K562 (cell line): Measurements from ENCODE around the gene KRT5. TPM values are rescaled to one million over a fixed set of nuclear protein-coding genes. Genes with fewer than 3 reads are reported as not detected.
A peak's percentile ranks its signal among the peaks of the same experiment; 100 is the strongest.

Source experiments
- ATAC-seq: fragments of 200-7000 bp; cut with Tn5 transposase; 3 replicates; pipeline ENCODE4 v1.9.1; 2020; ENCODE audit warnings: moderate library complexity
- BruUV-seq: library from RNA; stranded (reverse); fragments of 400-500 nt; replicated peaks from 2 replicates; lab custom pipeline; 2021; lab: Mats Ljungman, UMichigan
- CTCF ChIA-PET: fragments of 300-600 bp; formaldehyde crosslinking; extraction: SDS; loops from one replicate; lab custom pipeline; 2021; ENCODE audit warnings: low intra/inter-chr PET ratio; lab: Yijun Ruan, JAX
- POLR2A ChIA-PET: fragments of 300-600, 350-650 bp; sonication (Branson Sonifier 250); formaldehyde crosslinking; extraction: SDS; loops from one replicate; lab custom pipeline; 2021; ENCODE audit warnings: antibody characterized with exemption, inconsistent platforms; lab: Yijun Ruan, JAX
- DNase-seq, 4 experiments: peaks; one replicate each; pipeline versions ENCODE4 v3.0.0 to v3.0.0-alpha.2; 2011 to 2018; ENCODE audit warnings: low spot score in 3 of 4, mixed read lengths in 3 of 4; ENCODE audit errors: extremely low read depth in 1 of 4
- FAIRE-seq: peaks from 2 replicates; lab custom pipeline; 2011; peaks lifted over from hg19 to GRCh38; lab: Jason Lieb, UNC
- H2AFZ ChIP-seq: 2 replicates; pipeline ENCODE4 v1.6.0; 2011; ENCODE audit warnings: low read depth, low read length, control low read depth, inconsistent platforms
- H3K27ac ChIP-seq: fragments of 200-600 bp; 3 replicates; pipeline ENCODE4 v1.8.0; 2011; ENCODE audit warnings: low read depth, mild to moderate bottlenecking, control low read depth, inconsistent platforms, low read length, moderate library complexity, mixed read lengths; ENCODE audit errors: extremely low read depth
- H3K27me3 ChIP-seq, 2 experiments: fragments of 300-600 bp in 1 of 2; 2 replicates in 1 of 2; 3 replicates in 1 of 2; pipeline versions ENCODE4 v1.6.0 to v1.8.0; 2011; ENCODE audit warnings: inconsistent platforms in 2 of 2, low read length in 2 of 2, mild to moderate bottlenecking in 1 of 2, mixed read lengths in 1 of 2, moderate library complexity in 1 of 2; ENCODE audit not compliant: control insufficient read depth in 2 of 2, insufficient read depth in 2 of 2
- H3K36me3 ChIP-seq: fragments of 300-600 bp; 3 replicates; pipeline ENCODE4 v1.8.0; 2011; ENCODE audit warnings: mild to moderate bottlenecking, low read length, inconsistent platforms; ENCODE audit not compliant: control insufficient read depth, insufficient read depth
- H3K4me1 ChIP-seq, 2 experiments: fragments of 200-600 bp in 1 of 2; replicated peaks in 1 of 2; 2 replicates in 1 of 2; 3 replicates in 1 of 2; pipeline versions ENCODE4 v1.5.1 to v1.8.0; 2011; ENCODE audit warnings: inconsistent platforms in 2 of 2, low read length in 2 of 2, mild to moderate bottlenecking in 1 of 2, mixed read lengths in 1 of 2, moderate library complexity in 1 of 2; ENCODE audit not compliant: control insufficient read depth in 2 of 2, insufficient read depth in 2 of 2
- H3K4me2 ChIP-seq: 2 replicates; pipeline ENCODE4 v1.6.1; 2011; ENCODE audit warnings: low read length, control low read depth, inconsistent platforms, mixed read lengths; ENCODE audit not compliant: insufficient read depth
- H3K4me3 ChIP-seq: fragments of 200-600 bp; sonication (generic), shearing (Covaris generic); 2 replicates; pipeline ENCODE4 v1.5.1; 2016; ENCODE audit warnings: control low read depth, inconsistent platforms
- H3K79me2 ChIP-seq: fragments of 200-600 bp; 3 replicates; pipeline ENCODE4 v1.8.0; 2011; ENCODE audit warnings: low read length, inconsistent platforms; ENCODE audit not compliant: control insufficient read depth, insufficient read depth
- H3K9ac ChIP-seq, 2 experiments: 2 replicates each; pipeline versions ENCODE4 v1.6.0 to v1.6.1; 2011; ENCODE audit warnings: low read depth in 2 of 2, low read length in 2 of 2, control low read depth in 1 of 2, inconsistent platforms in 1 of 2, mild to moderate bottlenecking in 1 of 2, mixed read lengths in 1 of 2; ENCODE audit not compliant: insufficient read depth in 1 of 2
- H3K9me1 ChIP-seq: one replicate; pipeline ENCODE4 v1.6.0; 2011; ENCODE audit warnings: inconsistent platforms, mild to moderate bottlenecking, low read length, moderate library complexity; ENCODE audit not compliant: control insufficient read depth, insufficient read depth
- H3K9me3 ChIP-seq: replicated peaks from 2 replicates; pipeline ENCODE4 v1.5.1; 2011; ENCODE audit warnings: low read depth, low read length, inconsistent platforms; ENCODE audit not compliant: control insufficient read depth, insufficient read depth
- H4K20me1 ChIP-seq: replicated peaks from 2 replicates; pipeline ENCODE4 v1.6.1; 2011; ENCODE audit warnings: low read length, inconsistent platforms, mixed read lengths; ENCODE audit not compliant: control insufficient read depth, insufficient read depth
- BACH1 ChIP-seq: fragments of 200-800 bp; sonication (Bioruptor generic); IDR thresholded peaks from 2 replicates; pipeline ENCODE4 v1.6.1; 2016; ENCODE audit warnings: missing genetic modification characterization, missing compliant biosample characterization
- C11orf30 ChIP-seq: fragments of 450-650 bp; IDR thresholded peaks from 2 replicates; pipeline ENCODE4 v1.6.1; 2016; ENCODE audit warnings: low read depth, mild to moderate bottlenecking
- MAFG ChIP-seq: fragments of 450-650 bp; conservative IDR thresholded peaks from 2 replicates; pipeline ENCODE4 v1.6.1; 2016; ENCODE audit warnings: missing genetic modification characterization, missing compliant biosample characterization
- MAZ ChIP-seq, 2 experiments: fragments of 450-650 bp in 1 of 2; sonication (generic) in 1 of 2; formaldehyde crosslinking; IDR thresholded peaks in 1 of 2; conservative IDR thresholded peaks in 1 of 2; 2 replicates each; pipeline versions ENCODE4 v1.4.0 to v1.5.0; 2020; ENCODE audit warnings: mild to moderate bottlenecking in 1 of 2, missing genetic modification reagents in 1 of 2
- MEIS2 ChIP-seq: fragments of 450-650 bp; IDR thresholded peaks from 2 replicates; pipeline ENCODE4 v1.6.1; 2014; ENCODE audit warnings: mild to moderate bottlenecking; ENCODE audit not compliant: partially characterized antibody
- NFATC3 ChIP-seq: fragments of 450-650 bp; IDR thresholded peaks from 2 replicates; pipeline ENCODE4 v1.6.1; 2017; ENCODE audit warnings: mild to moderate bottlenecking
- NFE2L1 ChIP-seq: fragments of 450-650 bp; IDR thresholded peaks from 2 replicates; pipeline ENCODE4 v1.6.1; 2016; ENCODE audit warnings: missing genetic modification characterization, low read depth, mild to moderate bottlenecking, missing compliant biosample characterization, moderate library complexity, borderline replicate concordance
- PTRF ChIP-seq: fragments of 450-650 bp; IDR thresholded peaks from 2 replicates; pipeline ENCODE4 v1.6.1; 2016; ENCODE audit warnings: mild to moderate bottlenecking, missing genetic modification characterization, missing compliant biosample characterization
- ZNF253 ChIP-seq: fragments of 250-450 bp; sonication (Bioruptor Pico); conservative IDR thresholded peaks from 2 replicates; pipeline ENCODE4 v1.6.1; 2021; ENCODE audit warnings: mild to moderate bottlenecking
- ZNF316 ChIP-seq: fragments of 450-650 bp; IDR thresholded peaks from 2 replicates; pipeline ENCODE4 v1.6.1; 2016
- ZNF354B ChIP-seq: fragments of 250-450 bp; sonication (Bioruptor Pico); IDR thresholded peaks from 2 replicates; pipeline ENCODE4 v1.4.0; 2020
- ZNF436 ChIP-seq: fragments of 250-450, 450-650 bp; sonication (Bioruptor Pico); formaldehyde crosslinking; IDR thresholded peaks from 2 replicates; pipeline ENCODE4 v1.7.0; 2020; ENCODE audit warnings: mild to moderate bottlenecking
- ZNF764 ChIP-seq: fragments of 250-450 bp; sonication (Bioruptor Pico); IDR thresholded peaks from 2 replicates; pipeline ENCODE4 v1.4.0; 2020; ENCODE audit warnings: low read depth, mild to moderate bottlenecking, moderate library complexity
- WGBS: fragments of 100-300 bp; shearing (Covaris generic); methylation state at CpG from one replicate; pipeline ENCODE4 v1.1.6; 2016; ENCODE audit warnings: low coverage, mixed read lengths; ENCODE audit not compliant: insufficient coverage; ENCODE audit errors: missing lambda C conversion rate; 5-methylcytosine and 5-hydroxymethylcytosine counted together
- in situ Hi-C: fragments of 300-500 bp; cut with MboI; formaldehyde crosslinking; loops from 4 replicates; pipeline ENCODE4 v1.15.0; 2018; ENCODE audit warnings: inconsistent platforms, mixed read lengths
- intact Hi-C: fragments of 100-400 bp; cut with micrococcal nuclease; formaldehyde crosslinking; loops from 2 replicates; pipeline ENCODE4 v1.14.2; 2022
- polyA plus RNA-seq, 8 experiments: library from polyadenylated mRNA; depleted of rRNA in 4 of 8; stranded (reverse) in 5 of 8; unstranded in 3 of 8; fragments of >200 nt; fragmentation: Nextera tagmentation in 2 of 8; fragmentation: Illumina TruSeq in 1 of 8; extraction: Ambion mirVana in 2 of 8; extraction: Trizol in 1 of 8; gene quantifications; 2 replicates each; pipeline versions ENCODE4 v1.2.1 to v1.2.3, GENCODE V29; 2011 to 2014; ENCODE audit warnings: inconsistent platforms in 1 of 8, missing spikeins in 1 of 8
- total RNA-seq, 7 experiments: library from RNA; depleted of rRNA in 6 of 7; stranded (reverse); fragments of >200 nt in 6 of 7; fragmentation: Illumina TruSeq in 2 of 7; extraction: Trizol in 2 of 7; gene quantifications; 2 replicates each; pipeline versions ENCODE4 v1.2.1 to v1.2.3, GENCODE V29; 2011 to 2021; ENCODE audit warnings: low replicate concordance in 1 of 7
- TF ChIP-seq, protein P1 (sequence below): fragments of 250-450 bp; sonication (Bioruptor Pico); IDR thresholded peaks from 2 replicates; pipeline ENCODE4 v1.6.1; 2021; ENCODE audit warnings: mild to moderate bottlenecking

Gene KRT5
- total and polyA plus RNA-seq, 9 of the 15 experiments (the other 6 are each of a cell fraction or from before 2014, with no cell fraction given), result 0.32 TPM; not detected in 8

DNA sequence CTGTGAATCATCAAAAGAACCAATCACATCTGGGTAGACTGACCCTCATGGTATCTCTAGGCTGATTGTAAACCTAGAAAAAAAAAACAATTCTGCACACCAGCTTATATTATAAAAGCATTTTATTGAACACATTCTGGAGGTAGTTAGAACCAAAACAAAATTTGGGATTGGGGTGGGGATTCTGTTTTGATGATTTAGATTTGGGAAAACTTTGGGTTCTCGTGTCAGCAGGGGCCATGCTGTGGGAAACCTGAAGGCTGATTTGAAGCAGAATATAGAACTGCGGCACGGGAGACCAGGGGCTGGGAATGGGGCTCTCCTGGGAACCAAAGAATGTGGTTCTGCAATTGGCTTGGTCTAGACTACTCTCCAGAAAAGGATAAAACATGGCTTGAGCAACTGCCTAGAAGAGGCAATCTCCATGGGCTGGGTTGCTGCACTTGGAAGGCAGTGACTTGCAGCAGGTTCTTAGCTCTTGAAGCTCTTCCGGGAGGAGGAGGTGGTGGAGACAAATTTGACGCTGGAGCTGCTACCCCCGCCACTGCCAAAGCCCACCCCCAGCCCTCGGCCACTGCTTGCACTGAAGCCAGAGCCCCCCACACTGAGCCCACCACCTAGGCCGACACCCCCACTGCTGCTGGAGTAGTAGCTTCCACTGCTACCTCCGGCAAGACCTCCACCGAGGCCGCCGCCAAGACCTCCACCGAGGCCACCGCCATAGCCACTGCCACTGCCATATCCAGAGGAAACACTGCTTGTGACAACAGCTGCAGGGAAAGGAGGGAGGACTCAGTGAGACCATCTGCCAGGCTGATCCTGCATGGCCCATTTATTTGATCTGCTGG is 5.5 kb downstream of the KRT5 start:
- H3K27me3 ChIP-seq, result peaks cover 9 to 41% of the 10 kb centered on the region in 2 experiments; a peak in 4 of 5 replicates
- ChIA-PET POLR2A (interaction anchor here (1.3 kb wide), 1 partner anchor 13 kb away, joined by 3 read pairs; no protein-coding TSS in a partner anchor), CTCF (no interaction called here)
- no peak overlapping the region for H3K4me2 ChIP-seq
- no peaks in the 10 kb centered on the region; the same call in 1 of the 2 replicates for H4K20me1 ChIP-seq
- H2AFZ ChIP-seq, result no peak overlapping the region
- BruUV-seq, result no TSS peak
- intact Hi-C loops (no loop called here), in situ Hi-C loops (no loop called here)
- WGBS, result 1% methylated on average over 12 of the region's 14 CpGs
- no peak overlapping the region for H3K4me3 ChIP-seq
- no peak overlapping the region for H3K27ac ChIP-seq
- no peaks in the 10 kb centered on the region for H3K79me2 ChIP-seq
- FAIRE-seq (no peak), DNase-seq (no peak), ATAC-seq (no peak)
- no peaks in the 10 kb centered on the region for H3K4me1 ChIP-seq
- no peak for TF ChIP-seq MAZ (CRISPR knock-in tag; conservative IDR thresholded peaks at IDR 0.05 in 1 of 2, IDR thresholded peaks at IDR 0.05 in 1 of 2)
- no peaks in the 10 kb centered on the region for H3K9me1 ChIP-seq
- no peaks in the 10 kb centered on the region for H3K9me3 ChIP-seq
- H3K36me3 ChIP-seq, result no peaks in the 10 kb centered on the region
- H3K9ac ChIP-seq, result no peak overlapping the region

DNA sequence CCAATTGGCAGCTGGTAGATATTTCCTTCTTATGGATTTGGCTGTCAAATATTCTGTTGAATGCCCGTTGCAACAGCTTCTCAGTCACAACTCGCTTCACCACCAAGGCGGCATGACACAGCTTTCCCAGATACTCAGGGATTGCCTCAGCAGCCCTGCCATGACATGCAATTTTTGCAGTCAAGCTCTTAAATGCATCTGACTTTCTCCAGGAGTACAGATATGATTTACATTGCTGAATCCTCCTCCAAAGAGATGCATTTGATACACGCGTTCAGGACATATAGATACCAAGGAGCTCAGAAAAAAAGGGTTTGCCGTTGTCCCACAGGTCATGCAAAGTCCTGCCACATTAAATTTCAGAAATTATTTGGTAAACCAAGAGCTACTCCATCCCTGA is 6.5 kb downstream of the KRT5 start:
- peaks cover 9 to 32% of the 10 kb centered on the region in 2 experiments; a peak in 4 of 5 replicates for H3K27me3 ChIP-seq
- H3K4me1 ChIP-seq, result no peaks in the 10 kb centered on the region
- no peak for DNase-seq
- intact Hi-C loops, result no loop called here
- in situ Hi-C loops, result no loop called here
- no peak overlapping the region for H3K4me3 ChIP-seq
- H3K79me2 ChIP-seq, result no peaks in the 10 kb centered on the region
- BruUV-seq, result no TSS peak
- ATAC-seq, result no peak; the same call in 2 of the 3 replicates
- CTCF ChIA-PET, result no interaction called here
- H3K36me3 ChIP-seq, result no peaks in the 10 kb centered on the region
- H3K4me2 ChIP-seq, result no peak overlapping the region
- H3K9ac ChIP-seq, result no peak overlapping the region
- FAIRE-seq, result no peak
- POLR2A ChIA-PET, result interaction anchor here (0.5 to 1.3 kb wide), 4 partner anchors 12 to 1532 kb away, joined by 3 read pairs; no protein-coding TSS in a partner anchor
- no peak overlapping the region for H2AFZ ChIP-seq
- no peaks in the 10 kb centered on the region for H3K9me1 ChIP-seq
- no peaks in the 10 kb centered on the region for H3K9me3 ChIP-seq
- WGBS, result 0% methylated on average over 6 of the region's 6 CpGs
- H3K27ac ChIP-seq, result no peak overlapping the region
- no peaks in the 10 kb centered on the region for H4K20me1 ChIP-seq
- no peak for TF ChIP-seq ZNF354B (CRISPR knock-in tag)
- TF ChIP-seq ZNF764 (CRISPR knock-in tag), result no peak
- peak; percentile 65; the same call in 1 of the 2 replicates for TF ChIP-seq ZNF316
- TF ChIP-seq MEIS2, result peak; percentile 10
- TF ChIP-seq NFATC3, result no peak
- no peak for TF ChIP-seq ZNF436
- peak; percentile 27; the same call in 1 of the 2 replicates for TF ChIP-seq NFE2L1 (tag)
- TF ChIP-seq ZNF253 (CRISPR knock-in tag), result no peak
- peak; percentile 46; the same call in 1 of the 2 replicates for TF ChIP-seq BACH1 (tag)
- no peak for TF ChIP-seq PTRF (tag)
- TF ChIP-seq, protein P1, sequence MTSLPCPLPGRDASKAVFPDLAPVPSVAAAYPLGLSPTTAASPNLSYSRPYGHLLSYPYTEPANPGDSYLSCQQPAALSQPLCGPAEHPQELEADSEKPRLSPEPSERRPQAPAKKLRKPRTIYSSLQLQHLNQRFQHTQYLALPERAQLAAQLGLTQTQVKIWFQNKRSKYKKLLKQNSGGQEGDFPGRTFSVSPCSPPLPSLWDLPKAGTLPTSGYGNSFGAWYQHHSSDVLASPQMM, result no peak
- peak; percentile 65 for TF ChIP-seq C11orf30
- TF ChIP-seq MAFG, result peak; percentile 87
